GM12873 (cell line): ENCODE results near the gene FNDC3B.

Experiments
- CTCF ChIP-seq: IDR thresholded peaks from 2 replicates; pipeline ENCODE4 v1.5.1; 2012; ENCODE audit warnings: low read depth, mild to moderate bottlenecking, moderate library complexity, low read length, control low read depth; ENCODE audit not compliant: insufficient read depth; ENCODE audit errors: missing control alignments

Gene FNDC3B

DNA sequence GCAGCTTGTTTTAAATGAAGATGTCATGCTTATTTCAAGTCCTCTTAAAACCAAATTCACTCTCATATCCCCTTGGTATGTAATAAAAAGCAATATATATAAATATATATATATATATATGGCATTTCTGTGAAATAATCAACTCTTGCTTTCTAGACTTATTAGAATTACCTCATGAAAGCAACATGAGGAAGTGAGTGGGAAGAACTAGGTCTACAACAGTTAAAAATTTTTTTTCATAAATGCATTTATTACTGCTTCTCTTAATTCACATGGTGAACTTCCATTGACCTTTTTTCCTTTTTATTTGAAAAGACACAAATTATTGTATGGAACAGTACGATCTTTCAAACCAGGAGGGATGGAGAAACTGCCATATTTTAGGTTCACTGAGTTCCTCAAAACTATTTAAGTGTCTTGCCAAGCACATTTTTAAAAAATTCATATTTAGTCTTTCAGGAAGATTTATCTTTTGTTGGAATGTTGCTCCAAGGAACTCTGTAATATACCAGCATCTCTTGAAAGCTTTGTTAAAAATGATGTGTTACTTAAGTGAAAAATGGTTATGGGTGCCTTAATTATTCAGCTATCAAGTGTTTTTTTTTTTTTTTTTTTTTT is 223.7 kb downstream of the FNDC3B start:
- TF ChIP-seq CTCF = no peak

DNA sequence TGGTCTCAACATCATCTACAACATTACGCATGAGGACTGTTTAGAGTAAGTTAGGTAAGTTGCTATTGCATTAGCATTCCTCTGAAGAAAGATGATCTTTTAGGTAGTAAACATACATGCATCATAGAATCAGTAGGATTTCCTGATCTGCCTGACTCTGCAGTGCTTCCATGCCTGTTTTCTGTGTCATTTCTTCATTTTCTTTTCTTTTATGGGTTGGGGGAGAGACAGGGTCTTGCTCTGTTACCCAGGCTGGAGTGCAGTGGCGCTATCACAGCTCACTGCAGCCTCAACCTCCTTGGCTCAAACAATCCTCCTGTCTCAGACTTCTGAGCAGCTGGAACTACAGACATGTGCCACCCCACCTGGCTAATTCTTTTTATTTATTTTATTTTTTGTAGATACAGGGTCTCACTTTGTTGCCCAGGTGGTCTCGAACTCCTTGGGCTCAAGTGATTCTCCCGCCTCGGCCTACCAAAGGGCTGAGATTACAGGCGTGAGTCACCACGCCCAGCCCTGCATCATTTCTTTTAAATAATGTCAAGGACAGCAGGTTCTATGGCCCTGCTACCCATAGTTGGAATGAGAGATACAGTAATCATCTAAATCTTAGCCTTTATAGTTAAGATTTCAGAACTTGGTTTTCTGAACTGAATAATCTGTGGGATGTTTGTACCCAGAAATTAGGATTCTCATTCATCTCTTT is 224.6 kb downstream of the FNDC3B start:
- TF ChIP-seq CTCF = no peak

DNA sequence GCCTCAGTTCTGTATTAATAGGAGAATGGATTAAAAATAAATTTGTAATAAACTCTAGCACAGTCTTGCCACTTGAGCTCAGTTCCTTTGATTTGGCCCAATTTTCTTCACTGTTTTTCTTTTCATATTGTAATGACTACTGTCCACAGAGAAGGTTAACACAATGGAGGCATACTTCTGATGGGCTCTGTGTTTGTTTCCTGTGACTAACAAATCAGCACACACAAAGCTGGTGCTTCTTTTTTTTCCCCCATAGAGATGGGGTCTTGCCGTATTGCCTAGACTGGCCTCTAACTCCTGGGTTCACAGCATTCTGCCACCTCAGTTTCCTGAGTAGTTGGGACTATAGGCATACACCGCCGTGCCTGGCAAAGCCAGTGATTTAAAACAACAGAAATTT is 226.7 kb downstream of the FNDC3B start:
- no peak for TF ChIP-seq CTCF

DNA sequence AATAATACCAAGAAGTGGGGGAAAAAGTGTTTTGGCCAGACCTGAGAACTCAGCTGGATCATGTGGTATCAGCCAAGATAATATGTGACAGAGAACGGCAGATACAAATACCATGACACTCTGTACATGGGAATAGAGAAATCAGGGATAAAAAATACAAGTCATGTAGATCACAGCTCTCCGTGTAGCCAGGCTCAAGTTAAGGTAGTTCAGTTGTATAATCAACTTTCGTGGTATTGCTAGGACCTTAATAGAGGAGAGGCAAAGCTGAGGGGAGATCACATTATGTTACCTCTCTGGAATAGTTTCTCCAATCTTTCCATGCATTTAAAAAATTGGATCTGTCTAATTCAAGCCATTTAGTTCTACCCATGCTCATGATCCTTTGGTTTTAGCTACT is 229.0 kb downstream of the FNDC3B start:
- TF ChIP-seq CTCF = no peak

GRCh38 chr3:172268868-172269267 is 229.5 kb downstream of the FNDC3B start:
- TF ChIP-seq CTCF = no peak

GRCh38 chr3:172270557-172271166 is 231.3 kb downstream of the FNDC3B start:
- no peak for TF ChIP-seq CTCF

DNA sequence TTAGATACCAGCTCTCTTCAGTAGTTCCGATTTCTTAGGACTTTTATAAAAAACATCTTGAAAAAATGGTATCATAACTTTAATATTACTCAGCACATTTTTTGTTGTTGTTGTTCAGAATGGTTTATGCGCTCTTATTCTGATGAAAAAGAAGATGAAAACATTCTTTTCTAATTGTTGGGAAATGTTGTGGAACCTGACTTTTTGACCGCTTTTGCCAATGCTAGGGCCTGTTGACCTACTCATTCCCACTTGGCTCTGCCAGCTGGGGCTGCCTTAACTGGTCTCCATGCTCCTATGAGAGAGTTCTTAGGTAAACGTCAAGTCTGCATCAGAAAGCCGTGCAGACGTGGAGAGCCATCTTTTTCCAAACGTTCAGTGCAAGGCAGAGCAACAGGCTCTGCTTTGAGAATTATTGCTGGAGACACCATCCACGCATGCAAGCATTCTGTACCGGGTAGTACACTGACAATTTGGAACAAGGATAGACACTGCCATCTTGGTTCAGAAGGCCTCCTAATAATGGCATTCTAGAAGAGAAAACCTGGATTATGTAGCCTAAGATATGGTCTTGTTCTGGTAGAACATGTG is 232.1 kb downstream of the FNDC3B start:
- no peak for TF ChIP-seq CTCF
